GM19043 (cell line): ENCODE measurements around the gene SLC39A9.
"Not testable (repeated sequence)": the region's sequence is repeated elsewhere in the genome, so short reads cannot be mapped to it uniquely, and the experiment has no call there.

Experiments
- ATAC-seq: cut with Tn5 transposase; IDR thresholded peaks from one replicate; pipeline ENCODE4 v1.9.1; 2021; ENCODE audit warnings: low read depth; ENCODE audit not compliant: unreplicated experiment

The SLC39A9 gene

DNA sequence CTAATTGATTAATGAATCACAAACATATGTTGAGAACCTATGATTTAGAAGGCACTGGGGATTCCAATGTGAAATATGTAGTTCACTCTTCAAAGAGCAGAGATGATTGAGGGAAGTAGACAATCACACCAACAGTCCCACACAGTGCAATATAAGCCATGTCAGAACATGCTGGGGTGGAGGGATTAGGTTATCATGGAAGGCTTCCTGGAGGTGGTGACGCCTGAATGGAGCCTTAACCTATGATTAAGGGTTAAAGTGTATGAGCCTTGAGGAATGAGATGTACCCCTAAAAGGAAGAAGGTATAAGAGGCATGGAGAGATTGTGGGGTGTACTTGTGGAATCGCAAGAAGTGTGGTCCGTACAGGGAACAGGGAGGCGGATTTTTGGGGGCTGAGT lies 31.7 kb upstream of the SLC39A9 start:
- ATAC-seq = no peak

DNA sequence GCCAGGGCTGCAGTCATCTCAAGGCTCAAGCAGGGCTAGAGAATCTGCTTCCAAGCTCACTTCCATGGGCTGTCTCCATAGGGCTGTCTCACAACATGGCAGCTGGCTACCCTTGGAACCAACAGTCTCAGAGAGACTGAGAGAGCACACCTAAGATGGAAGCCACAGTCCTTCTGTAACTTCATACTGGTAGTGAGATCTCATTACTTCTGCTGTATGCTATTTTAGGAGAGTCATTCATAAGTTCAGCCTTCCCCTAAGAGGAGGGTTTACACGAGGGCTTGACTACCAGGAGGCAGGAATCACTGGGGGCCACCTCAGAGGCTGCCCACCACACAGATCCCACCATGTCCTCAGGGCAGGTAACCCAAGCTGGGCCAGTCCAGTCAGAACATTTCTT lies 30.1 kb upstream of the SLC39A9 start:
- no peak for ATAC-seq

DNA sequence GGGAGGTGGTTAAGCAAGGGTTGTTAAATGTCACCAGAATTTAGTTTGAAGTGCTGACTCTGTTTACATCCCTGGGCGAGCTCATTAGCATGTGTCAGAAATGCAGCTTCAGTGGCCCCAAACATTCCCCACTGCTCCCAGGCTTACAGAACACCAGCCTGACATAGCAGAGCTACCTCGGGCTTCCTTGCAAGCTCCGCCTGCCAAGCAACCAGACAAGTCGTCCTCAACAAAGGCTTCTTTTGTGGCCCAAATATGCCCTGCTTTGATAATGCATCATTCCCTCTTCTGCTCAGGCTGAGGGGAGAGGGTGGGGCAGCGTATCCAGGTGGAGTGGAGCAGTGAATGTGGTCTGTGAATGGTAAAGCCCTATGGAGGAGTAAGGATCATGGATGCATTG lies 28.4 kb upstream of the SLC39A9 start:
- ATAC-seq = no peak

DNA sequence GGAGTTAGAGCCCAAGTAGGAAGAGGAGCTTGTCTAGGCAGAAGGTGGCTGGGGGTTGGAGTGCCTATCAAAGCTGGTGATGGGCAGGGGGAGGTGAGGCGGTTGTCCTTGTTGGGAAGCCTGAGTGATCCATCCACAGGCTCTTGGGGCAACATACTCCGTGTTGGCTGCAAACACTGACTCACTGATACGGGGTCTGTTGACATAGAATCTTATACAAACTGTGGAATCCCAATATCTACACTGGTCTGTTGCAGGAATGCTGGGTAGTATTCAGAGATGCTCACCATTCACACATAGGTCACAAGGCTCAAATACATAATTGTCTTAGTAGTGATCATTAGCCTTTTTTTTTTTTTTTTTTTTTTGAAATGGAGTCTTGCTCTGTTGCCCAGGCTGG lies 26.3 kb upstream of the SLC39A9 start:
- no peak for ATAC-seq

DNA sequence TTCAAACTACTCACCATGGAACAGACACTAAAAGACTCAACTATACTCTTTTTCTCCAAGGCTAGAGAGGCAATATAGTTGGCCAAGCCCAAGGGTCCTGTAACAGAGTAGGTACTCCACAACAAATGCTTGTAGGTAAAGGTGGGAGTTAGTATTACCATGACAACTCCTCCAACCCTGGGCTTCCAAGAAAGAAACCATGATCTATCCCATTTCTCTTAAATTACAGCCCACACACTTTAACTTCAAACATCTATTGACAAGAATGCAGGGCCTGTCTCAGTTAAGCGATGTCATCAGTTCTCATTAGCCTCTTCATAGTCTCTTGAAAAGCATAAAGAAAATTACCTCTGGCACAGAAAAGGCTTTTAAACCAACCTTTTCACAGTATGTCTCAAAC lies 25.4 kb upstream of the SLC39A9 start:
- ATAC-seq = no peak

DNA sequence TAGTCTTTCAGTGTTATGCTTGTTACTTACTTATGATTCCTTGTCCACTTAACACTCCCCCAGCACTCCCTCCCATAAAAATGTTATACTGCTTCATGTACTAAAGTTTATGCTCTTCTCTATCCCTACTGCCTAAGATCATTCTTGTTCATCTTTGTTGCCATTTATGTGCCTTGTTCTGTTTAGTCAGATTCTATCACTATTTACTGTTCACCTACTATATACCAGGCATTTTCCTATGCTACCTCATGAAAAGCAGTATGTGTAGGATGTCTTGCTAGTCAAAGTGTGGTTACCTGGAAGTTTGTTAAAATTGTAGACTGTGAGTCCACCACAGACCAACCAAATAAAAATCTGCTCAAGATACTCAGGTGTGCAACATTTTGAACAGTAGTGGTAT lies 24.3 kb upstream of the SLC39A9 start:
- ATAC-seq = no peak

DNA sequence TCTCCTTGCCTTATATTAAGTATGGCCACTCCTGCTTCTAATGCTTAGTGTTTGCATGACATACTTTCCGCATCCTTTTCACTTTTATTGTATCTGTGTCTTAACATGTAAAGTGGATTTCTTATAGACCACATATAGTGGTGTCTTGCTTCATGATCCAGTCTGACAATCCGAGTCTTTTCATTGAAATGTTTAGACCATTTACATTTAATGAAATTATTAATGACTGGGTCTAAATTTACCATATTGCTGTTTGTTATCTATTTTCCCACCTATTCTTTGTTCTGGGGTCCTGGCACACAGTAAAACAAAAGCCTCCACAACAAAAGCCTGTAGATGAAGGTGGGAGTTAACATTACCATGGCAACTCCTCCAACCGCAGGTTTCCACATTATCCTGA lies 23.3 kb upstream of the SLC39A9 start:
- no peak for ATAC-seq

DNA sequence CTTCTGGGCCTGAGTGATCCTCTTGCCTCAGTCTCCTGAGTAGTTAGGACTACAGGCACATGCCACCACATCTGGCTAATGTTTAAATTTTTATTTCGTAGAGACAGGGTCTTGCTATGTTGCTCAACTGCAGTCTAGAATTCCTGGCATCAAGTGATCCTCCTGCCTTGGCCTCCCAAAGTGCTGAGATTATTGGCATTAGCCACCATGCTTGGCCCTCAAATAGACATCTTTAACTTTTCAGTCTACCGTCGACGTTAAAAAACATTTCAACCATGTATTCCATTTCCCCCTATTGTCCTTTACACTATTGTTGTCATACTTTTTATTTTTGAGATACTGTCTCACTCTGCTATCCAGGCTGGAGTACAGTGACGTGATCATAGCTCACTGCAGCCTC lies 22.8 kb upstream of the SLC39A9 start:
- no peak for ATAC-seq

DNA sequence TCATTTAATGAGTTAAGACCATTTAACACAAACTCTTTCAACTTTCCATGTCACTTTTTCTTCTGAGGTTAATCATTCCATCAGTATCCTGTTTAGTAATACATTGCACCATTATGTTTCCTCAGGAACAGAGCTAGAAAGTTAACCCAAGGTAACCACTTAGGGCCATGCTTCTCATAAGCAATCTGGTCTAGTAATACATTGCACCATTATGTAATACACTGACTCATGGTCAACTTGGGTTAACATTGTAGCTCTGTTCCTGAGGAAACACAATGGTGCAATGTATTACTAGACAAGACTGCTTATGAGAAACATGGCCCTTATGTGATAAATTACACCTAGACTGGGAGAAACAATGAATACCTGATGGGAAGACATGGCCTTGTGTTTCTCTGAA lies 22.1 kb upstream of the SLC39A9 start:
- ATAC-seq = no peak

DNA sequence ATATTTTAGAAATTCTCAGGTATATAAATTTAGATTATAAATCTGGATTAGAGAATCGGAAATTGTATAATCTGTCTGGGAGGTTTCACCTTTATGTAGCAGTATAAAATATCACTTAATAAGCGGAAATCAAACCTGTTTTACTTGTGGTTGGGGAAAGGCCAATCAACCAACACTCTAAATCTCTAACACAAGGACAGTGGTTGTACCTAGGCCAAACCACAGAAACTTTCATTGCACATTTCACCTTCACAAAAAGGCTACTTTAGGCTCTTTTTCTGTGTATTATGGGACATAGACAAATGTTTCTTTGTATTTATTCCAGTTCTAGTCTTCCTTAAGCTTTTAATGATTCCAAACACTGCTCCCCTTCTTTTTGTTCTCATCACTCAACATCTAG lies 20.2 kb upstream of the SLC39A9 start:
- ATAC-seq = no peak

DNA sequence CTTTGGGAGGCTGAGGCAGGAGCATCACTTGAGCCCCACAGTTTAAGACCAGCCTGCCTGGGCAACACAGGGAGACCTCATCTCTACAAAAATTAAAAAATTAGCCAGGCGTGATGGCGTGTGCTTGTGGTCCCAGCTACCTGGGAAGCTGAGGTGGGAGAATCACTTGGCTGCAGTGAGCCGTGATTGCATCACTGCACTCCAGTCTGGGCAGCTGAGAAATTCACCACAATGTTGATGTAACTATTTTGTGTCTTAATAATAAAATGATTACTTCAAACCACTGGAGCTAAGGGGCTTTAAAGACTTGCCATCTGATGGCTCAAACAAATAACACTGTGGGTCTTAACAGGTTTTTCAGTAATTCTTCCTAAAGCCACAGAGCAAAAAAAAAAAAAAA lies 11.2 kb upstream of the SLC39A9 start:
- ATAC-seq = no peak

DNA sequence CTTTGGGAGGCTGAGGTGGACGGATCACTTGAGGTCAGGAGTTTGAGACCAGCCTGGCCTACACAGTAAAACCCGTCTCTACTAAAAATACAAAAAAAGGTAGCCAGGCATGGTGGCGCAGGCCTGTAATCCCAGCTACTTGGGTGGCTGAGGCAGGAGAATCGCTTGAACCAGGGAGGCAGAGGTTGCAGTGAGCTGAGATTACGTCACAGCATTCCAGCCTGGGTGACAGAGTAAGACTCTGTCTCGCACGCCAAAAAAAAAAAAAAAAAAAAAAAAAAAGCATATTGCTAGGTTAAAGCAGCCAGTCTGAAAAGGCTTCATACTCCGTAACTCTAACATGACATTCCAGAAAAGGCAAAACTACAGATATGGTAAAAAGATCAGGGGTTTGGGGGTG lies 7.1 kb upstream of the SLC39A9 start:
- ATAC-seq = not testable (repeated sequence)

DNA sequence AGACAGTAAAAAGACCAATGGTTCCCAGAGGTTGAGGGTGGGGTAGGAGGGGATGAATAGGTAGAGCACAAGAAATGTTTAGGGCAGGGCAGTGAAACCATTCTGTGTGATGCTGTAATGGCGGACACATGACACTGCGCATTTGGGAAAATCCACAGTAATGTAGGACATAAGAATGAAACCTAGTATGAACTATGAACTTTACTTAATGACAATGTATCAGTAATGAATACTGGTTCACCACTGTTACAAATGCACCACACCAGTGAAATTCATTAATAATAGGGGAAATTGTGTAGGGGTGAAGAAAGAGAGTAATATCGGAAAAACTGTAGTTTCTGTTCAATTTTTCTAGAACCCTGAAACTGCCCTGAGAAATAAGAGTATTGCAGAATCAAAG lies 6.0 kb upstream of the SLC39A9 start:
- ATAC-seq = no peak

DNA sequence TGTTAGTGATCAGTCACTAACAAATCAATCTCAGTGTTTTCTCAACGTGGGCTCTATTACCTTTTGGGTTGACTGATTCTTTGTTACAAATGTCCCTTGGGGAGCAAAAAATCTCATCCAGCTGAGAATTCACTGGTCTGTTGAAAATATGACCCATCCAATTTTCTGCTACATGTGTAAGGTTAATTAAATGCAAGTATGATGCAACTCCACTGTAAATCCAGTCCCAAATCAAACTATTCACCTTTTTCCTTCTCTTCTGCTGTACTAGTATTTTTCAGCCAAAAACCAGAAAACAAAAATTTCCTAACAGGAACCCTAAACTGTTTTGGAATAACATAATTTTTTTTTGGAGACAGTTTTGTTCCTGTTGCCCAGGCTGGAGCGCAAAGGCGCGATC lies 2.6 kb upstream of the SLC39A9 start:
- no peak for ATAC-seq

DNA sequence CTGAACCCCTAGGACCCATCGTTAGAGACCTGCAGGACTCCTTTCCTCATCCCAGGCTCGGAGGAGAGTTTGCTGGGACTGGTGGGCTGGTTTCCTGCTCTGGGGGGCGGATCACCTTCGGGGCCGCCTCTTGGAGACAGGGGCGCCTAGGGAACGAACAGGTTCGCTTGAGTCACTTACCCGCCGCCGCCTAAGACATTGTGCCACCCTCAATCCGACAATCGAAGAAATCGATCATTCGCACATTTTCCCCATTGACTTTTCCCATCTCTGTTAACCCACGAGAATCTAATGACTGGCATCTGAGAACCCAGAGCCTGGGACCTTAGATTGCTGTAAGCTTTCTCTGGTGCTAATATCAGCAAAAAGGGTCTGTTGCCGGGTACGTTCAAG lies 322 bp downstream of the SLC39A9 start:
- peak; percentile 14 for ATAC-seq

DNA sequence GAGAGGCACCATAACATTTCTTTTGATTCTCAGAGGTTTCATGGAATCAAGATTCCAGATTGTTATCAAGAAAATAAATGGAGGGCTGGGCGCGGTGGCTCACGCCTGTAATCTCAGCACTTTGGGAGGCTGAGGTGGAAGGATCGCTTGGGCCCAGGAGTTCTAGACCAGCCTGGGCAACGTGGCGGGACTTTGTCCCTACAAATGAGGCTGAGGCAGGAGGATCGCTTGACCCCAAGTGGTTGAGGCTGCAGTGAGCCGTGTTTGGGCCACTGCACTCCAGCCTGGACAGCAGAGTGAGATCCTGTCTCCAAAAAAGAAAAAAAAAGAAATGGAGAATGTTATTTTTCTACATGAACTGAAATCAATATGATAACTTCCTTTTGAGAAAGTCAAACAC lies 1.3 kb downstream of the SLC39A9 start:
- no peak for ATAC-seq

DNA sequence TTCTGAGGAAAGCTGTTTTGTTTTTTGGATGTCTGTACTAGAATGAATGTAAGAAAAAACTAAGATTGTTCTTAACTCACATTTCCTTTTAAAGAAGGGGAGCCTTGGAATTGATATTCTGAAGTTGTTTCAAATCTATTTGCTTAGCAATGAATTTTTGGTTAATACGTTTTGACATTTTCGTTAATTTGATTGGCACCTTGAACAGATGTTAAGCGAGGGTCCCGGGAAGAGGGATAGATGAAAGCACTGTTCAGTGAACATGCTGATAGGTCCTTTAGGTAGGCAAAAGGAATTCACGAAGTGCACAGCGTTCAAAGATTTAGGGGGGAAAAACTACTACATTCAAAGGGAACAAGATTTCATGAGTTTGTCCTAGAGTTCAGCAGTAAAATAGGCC lies 1.7 kb downstream of the SLC39A9 start:
- no peak for ATAC-seq

DNA sequence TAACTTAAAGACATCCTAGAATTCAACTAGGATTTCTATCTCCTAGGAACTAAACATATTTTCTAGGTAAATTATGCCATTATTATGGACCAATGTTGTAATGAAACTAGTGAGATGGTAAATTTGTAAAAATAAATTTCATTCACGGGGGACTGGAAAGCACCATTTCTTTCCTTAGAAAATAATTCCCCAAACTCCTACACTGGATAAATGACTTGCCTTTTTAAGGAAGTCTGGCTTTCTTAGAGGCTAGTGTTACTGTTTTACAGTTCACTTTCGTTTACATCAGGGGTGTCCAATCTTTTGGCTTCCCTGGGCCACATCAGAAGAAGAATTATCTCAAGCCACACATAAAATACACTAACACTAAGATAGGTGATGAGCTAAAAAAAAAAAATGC lies 3.3 kb downstream of the SLC39A9 start:
- ATAC-seq = no peak

DNA sequence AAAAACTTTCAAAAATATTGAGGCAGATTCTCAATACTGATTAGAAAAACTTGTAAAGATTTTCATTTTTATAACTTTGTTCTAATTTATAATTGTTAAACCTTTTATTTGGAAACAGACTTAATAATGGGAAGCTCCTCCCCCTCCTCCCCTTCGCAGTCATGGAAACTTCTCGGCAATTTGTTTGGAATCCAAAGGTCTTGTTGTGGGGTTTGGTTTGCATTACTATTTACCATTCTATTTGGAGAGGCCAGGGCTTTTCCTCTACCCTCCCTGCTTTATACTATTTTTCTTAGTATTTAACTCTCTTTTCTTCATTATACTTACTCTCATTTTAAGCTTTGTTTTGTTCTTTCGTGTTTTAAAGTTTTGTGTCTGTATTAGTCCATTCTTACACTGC lies 6.0 kb downstream of the SLC39A9 start:
- ATAC-seq = no peak

DNA sequence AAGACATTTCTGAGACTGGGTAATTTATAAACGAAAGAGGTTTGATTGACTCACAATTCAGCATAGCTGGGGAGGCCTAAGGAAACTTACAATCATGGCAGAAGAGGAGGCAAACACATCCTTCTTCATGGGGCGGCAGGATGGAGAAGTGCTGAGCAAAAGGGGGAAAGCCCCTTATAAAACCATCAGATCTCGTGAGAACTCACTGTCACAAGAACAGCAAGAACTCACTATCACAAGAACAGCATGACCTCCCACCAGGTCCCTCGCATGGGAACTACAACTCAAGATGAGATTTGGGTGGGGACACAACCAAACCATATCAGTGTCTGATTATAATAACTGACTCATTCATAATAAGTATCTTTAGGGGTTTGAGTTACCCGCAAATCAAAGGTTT lies 6.4 kb downstream of the SLC39A9 start:
- ATAC-seq = no peak

DNA sequence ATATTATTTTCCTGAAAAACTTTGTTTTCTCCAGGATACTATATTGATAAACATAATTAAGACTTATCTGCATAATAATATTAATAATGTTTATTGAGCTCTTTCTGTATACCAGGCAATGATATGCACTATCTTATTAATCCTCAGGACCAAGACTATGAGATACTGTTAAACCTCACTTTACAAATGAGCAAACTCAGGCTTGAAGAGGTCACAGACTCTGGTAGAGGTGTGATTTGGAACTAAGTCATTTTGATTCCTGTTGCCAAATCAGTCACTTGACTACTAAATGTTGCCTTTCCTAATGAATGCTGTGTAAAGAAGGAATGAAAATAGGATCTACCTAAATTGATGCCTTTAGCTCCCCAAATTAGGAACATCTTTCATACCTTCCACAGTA lies 7.3 kb downstream of the SLC39A9 start:
- ATAC-seq = no peak

DNA sequence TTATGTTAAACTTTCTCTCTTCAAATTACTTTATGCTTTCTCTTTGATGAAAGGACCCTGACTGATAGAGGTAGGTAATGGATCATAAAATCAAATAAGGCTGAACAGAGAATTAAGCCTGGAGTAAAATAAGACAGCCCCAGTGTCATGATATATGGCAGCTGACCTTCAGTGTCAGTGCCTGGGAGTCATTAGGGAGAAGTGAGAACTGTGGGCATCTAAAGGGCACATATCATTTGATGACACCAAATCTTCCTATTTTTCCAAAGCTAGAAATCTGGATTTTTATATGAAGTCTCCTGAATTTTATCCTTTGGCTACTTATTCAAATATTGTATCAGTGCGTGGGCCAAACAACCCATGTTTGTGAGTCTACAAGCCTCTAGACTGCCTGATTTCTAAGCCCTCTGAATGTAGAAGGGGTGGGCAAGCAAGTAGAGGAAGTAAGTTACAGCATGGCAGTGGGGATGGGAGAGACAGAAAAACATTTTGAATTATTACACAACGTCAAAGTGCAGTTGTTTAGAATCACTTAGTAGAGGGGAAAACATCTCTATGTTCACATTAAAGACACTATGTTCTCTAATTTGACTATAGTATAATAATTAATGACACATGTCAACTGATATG lies 10.0 kb downstream of the SLC39A9 start:
- ATAC-seq = no peak

DNA sequence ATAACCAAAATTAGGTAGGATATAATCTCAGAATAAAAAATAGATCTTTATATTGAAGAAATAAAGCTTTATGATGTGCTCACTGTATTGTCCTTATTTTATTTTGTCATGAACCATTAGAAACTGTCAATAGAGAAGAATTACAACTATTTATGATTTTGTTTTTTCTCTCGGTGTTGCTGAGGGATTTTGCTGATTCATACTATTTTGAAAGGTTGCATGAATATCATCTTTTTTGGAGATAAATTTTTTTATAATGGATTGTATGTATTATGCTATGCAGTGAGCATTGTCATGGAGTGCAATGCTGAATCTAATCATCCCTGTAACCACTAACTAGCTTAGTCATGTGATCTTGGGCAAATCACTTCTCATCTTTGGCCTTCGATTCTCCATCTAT lies 15.0 kb downstream of the SLC39A9 start:
- no peak for ATAC-seq
